ENCODE results near the gene SH3RF3.
A peak's percentile ranks its signal among the peaks of the same experiment; 100 is the strongest.

The SH3RF3 gene

GRCh38 chr2:109466674-109467575 lies 337.9 kb downstream of the SH3RF3 start:
- DNase-seq = no peak

DNA sequence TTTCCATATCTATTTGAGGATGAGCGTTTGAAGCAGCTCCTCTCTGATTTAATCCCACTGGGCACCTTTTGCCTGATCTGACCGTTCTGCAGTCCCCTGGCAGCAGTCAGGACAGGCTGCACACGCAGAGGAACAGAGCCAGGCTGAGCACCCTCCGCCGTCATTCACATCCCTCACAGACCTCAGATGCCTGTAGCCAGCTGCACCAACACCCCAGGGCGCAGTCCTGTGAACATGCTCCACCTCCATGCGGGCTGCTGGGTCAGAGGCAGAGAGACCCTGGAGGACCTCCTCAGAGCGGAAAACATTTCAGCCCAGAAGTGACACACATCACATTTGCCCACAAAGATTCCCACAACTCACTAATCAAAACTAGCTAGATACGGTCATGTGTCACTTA lies 338.7 kb downstream of the SH3RF3 start:
- no peak for DNase-seq

- no peak for DNase-seq
These were observed 339.9 kb downstream of the SH3RF3 start for GRCh38 chr2:109468893-109469292.

DNA sequence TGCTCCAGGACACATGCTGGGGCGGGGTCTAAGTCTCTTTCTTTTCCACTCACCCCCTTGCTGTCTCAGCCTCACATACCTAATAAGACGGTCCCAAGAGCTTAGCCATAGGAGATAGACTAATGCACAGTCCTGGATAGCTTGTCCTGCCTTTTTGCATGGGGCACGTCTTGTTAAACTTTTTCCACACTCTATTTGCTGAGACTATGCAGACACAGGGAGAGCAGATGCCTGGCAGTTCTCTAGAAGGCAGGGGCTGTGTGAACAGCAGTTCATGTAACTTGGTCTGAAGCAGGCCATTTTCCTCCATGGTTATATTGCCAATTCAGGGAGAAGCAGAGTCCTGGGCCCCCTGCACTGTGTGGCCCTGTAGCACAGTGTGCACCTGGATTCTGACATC lies 342.7 kb downstream of the SH3RF3 start:
- DNase-seq = no peak

DNA sequence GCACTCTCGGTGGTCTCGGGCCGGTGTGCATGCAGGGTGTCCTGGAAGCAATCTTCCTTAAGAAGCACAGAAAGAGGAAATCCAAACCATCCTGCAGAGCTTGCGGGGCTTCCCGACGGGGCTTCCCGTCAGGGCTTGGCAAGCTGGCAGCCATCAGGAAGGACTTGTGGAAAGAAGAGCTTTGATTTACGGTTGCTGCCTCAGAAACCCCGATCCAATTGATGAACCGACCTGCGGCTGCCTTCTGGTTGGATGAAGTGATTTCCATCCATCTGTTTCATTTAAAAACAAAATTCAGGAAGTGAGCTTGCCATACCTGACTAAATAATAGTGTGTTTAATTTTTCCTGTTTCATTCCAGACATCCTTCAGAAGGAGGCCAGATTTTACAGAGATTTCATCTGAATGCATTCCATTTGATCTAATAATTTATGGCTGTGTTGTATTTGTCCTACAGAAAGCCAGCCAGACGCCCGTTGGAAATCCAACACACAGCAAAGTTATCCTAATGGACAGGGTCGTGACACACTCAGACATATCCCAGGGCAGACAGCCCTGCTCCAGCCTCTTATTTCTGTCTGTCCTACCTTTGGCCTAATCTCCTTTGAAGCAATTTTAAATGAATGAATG lies 343.4 kb downstream of the SH3RF3 start:
- no peak for DNase-seq

DNA sequence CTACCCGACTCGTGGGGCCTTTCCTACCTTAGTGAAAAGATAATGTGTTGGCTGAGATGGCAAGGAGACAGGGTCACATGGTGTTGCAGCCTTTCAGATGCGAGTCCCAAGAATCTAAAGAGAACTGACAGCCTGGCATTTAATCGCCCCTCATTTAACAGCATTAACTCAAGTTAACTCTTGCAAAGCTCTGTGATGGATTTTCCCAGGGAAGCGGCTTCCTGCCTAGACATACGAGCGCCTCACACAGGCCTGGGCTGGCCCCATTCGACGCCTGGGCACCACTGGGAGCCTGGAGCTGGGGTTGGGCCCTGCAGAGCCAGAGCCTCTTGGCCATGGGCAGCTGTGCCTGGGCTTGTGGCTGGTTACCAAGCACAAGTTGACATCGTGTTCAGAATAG lies 344.0 kb downstream of the SH3RF3 start:
- no peak for DNase-seq

GRCh38 chr2:109473616-109474318 lies 344.8 kb downstream of the SH3RF3 start:
- no peak for DNase-seq

DNA sequence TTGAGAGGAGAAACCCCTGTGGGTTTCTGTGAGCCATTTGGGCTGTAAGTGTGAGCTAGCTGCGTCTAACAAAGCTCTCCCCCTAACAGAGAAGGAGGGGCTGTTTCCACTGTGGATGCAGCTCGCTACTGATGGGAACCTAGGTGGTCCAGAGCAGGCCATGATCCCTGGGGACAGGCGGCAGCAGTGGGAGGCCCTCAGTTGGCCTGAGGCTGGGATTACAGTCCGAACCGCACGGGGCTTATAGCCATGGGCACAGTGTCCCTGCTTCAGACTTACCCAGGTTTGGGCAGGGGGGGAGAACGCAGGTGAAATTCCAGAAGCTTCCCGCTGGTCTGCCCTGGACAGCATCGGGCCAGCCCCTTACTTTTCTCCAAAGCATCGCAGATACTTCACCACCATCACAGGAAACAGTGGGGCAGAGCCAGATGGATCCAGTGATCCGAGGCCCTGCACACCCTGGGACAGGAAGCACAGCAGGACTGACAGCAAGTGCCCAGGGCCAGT lies 345.4 kb downstream of the SH3RF3 start:
- DNase-seq = no peak

DNA sequence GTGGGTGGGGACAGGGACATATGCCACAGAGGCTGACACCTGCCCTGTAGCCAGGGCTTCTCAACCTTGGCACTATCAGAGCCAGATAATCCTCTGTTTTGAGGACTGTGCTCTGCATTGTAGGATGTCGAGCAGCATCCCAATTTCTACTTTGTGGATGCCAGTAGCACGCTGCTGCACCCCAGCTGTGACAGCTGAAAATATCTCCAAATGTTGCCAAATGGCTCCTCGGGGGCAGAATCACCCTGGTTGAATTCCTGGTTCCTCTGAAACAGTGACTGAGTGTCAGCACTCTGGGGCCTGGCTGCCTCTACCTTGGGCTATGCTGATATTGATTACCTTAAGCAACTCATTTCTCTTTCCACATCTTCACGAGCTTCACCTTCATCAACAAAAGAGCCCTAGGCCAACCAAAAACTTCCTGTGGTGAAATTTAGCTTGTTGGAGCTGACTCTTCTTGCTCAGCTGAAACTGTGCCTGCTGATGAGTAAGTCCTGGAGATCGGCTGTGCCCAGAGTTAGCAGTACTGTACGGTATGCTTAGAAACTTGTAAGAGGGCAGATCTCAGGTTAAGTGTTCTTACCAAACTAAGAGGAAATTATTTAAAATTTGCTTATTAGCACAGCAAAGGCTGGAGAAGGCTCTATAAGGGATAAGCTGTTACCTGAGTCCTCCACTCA lies 346.7 kb downstream of the SH3RF3 start:
- no peak for DNase-seq

DNA sequence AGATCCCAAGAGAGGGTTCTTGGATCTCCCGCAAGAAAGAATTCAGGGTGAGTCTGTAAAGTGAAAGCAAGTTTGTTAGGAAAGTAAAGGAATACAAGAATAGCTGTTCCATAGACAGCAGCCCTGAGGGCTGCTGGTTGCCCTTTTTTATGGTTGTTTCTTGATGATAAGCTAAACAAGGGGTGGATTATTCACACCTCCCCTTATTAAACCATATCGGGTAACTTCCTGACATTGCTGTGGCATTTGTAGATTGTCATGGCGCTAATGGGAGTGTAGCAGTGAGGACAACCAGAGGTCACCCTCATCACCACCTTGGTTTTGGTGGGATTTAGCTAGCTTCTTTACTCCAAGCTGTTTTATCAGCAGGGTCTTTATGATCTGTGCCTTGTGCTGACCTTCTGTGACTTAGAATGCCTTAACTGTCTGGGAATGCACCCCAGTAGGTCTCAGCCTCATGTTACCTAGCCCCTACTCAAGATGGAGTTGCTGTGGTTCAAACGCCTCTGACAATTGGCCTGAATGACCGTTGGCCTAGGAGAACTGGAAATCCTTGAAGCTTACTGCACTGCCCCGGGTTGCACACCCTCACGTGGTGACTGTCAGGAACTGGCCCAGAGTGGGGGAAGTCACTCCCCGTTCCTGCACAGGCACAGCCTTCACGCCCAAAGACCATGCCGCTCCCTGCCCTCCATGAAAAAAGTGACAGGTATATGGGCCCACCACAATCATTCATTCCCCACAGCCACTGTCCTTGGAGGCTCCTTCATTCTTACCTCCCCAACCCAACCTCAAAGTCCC lies 347.8 kb downstream of the SH3RF3 start:
- no peak for DNase-seq

DNA sequence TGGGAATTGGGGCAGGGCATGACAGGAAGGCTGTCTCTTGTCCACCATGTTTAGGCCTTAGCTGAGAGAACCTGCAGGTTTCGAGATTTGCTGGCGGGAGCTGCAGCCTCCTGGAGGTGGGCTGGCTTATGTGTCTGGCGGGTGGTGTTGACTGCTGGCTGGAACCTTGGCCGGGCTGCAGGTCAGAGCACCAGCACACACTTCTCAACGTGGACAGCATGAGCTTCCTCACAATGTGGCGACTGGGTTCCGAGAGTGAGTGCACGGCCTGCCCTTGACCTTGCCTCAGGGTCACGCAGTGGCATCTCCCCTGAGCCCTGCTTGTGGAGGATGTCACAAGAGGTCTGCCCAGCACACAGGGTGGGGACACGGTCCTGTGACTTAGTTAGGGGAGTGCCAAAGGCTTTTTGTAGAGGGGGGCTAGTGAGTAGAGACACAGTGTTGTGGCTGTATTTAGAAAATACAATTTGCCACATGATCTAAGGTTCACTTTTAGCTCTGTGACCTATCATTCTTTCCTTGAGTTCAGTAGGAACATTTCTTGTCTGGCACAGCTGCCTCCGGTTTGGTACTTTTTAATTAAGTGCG lies 350.0 kb downstream of the SH3RF3 start:
- no peak for DNase-seq

GRCh38 chr2:109479804-109480203 lies 350.8 kb downstream of the SH3RF3 start:
- DNase-seq = no peak

GRCh38 chr2:109480486-109481195 lies 351.6 kb downstream of the SH3RF3 start:
- DNase-seq = no peak

DNA sequence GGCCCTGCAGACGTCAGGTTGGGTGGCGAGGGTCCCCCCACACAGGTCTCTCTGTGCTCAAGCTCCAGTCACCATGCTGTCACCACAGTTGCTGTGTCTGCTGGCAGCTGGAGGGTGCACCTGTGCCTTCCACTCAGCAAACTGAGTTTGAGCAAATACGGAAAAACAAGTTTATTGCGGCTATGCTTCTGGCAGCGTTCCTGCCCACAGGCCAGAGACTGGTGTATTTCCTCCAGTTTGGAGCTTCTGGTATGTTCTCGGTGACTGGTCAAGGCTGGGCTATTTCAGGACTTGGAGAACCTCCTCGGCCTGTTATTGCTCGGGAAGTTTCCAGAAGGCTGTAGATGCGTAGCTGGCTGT lies 352.2 kb downstream of the SH3RF3 start:
- peak; percentile 47 for DNase-seq

GRCh38 chr2:109481599-109481998 lies 352.6 kb downstream of the SH3RF3 start:
- no peak for DNase-seq

DNA sequence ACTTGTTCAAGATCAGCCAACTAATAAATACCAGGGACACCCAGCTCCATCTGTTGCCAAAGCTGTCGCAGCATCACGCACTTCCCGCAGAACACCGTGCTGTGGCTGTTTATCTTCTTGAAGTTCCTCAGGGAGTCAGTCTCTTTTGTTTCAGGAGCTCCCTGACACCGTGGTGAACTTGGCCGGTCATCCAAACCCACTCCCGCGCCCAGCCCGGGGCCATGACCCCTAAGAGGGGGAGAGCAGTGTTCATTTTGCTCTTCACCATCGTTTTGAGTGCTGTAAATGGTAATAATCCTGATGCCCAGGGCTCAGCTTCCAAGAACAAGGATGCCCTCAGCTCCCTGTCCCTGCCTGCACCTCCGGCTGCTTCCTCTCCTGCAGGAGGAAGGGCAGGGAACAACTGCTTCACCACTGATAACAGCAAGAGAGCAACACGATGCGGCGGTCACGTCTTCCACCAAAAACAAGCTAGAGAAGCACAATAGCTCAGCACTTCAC lies 353.4 kb downstream of the SH3RF3 start:
- DNase-seq = no peak

GRCh38 chr2:109486711-109487535 lies 357.9 kb downstream of the SH3RF3 start:
- DNase-seq = no peak

GRCh38 chr2:109487536-109487869 lies 358.5 kb downstream of the SH3RF3 start:
- no peak for DNase-seq

DNA sequence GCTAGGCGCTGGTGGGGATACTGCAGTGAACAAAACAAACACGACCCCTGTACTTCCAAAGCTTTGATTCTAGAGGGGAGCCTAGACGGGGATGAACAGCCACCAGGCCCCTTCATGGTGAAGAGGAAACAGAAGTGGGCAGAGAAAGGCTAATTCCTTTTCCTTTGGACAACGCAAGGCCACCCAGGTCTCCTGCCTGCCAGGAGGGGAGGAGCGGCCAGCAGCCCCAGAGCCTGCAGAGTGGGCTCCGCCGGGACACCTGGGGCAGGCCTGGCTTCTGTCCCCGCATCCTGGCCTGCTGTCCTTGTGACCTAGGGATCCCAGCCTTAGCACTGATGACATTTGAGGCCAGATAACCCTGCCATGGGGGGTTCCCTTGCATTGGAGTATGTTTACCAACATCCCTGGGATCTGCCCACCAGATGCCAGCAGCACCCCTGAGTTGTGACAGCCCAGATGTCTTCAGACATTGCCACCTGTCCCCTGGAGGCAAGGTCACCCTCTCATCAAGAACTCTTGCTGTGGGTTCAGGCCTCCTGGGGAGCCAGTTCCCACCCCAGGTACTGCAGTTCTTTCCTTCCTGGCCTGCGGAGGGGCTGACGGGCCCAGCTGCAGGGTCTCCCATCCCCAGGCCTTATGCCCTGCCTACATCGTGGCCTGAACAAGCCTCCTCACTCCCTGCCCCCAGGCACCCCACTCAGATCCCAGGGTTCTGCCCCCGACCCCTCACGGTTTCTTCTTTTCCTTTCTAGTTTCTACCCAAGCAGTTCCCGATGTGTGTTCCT lies 359.1 kb downstream of the SH3RF3 start:
- no peak for DNase-seq

Data from NCI-H2029 treated with DMSO at 0.1 percent for 48 hours (cell line).